Lower leg skin (tissue), 4 donors: Measurements from ENCODE around the gene SPECC1L. TPM values are rescaled to one million over a fixed set of nuclear protein-coding genes. Genes with fewer than 3 reads are reported as not detected.

Experiments used
- DNase-seq, 2 donors: peaks; one replicate each; pipeline ENCODE4 v3.0.0-alpha.2; 2019; ENCODE audit warnings: low spot score in 2 of 2
- H3K4me3 ChIP-seq: fragments of 200-600 bp; sonication (generic); 2 replicates; pipeline ENCODE4 v1.5.1; 2017; ENCODE audit warnings: mild to moderate bottlenecking, low read depth; ENCODE audit not compliant: poor library complexity, severe bottlenecking
- CTCF ChIP-seq, 3 donors: fragments of 450-650 bp; IDR thresholded peaks; one replicate each; pipeline ENCODE4 v1.5.1; 2016; ENCODE audit warnings: antibody characterized with exemption in 3 of 3, mild to moderate bottlenecking in 3 of 3, moderate library complexity in 2 of 3
- POLR2A ChIP-seq, 2 donors: fragments of 450-650 bp; IDR thresholded peaks; one replicate each; pipeline ENCODE4 v1.6.1; 2016 to 2017; ENCODE audit warnings: antibody characterized with exemption in 2 of 2, mild to moderate bottlenecking in 1 of 2, moderate library complexity in 1 of 2
- WGBS, 2 donors: methylation state at CpG; one replicate each; pipeline ENCODE4 v1.1.5; 2018; 5-methylcytosine and 5-hydroxymethylcytosine counted together
- intact Hi-C: fragments of 100-400 bp; cut with DNase I; formaldehyde crosslinking; loops from one replicate; pipeline ENCODE4 v1.15.0; 2023; ENCODE audit warnings: low total_unique reads
- total RNA-seq, 4 donors: library from RNA; depleted of rRNA; stranded (reverse); fragments of >200 nt; gene quantifications; one replicate each; pipeline ENCODE4 v1.1.0, GENCODE V29; 2016

Gene SPECC1L
- total RNA-seq, 4 donors from 2014 or later, result 17.6 to 30.6 (median 23.3) TPM

GRCh38 chr22:24326266-24326665, 55.6 kb downstream of the SPECC1L start:
- 82 to 88% methylated on average over 4 of the region's 4 CpGs for WGBS, 2 donors
- intact Hi-C loops, result no loop called here
- no peak overlapping the region for H3K4me3 ChIP-seq
- no peak for TF ChIP-seq POLR2A (IDR thresholded peaks at IDR 0.05)
- no peak for TF ChIP-seq CTCF (IDR thresholded peaks at IDR 0.05)
- DNase-seq, result no peak

GRCh38 chr22:24327832-24328231, 57.2 kb downstream of the SPECC1L start:
- WGBS, 2 donors, result 90 to 92% methylated on average over 5 of the region's 5 CpGs
- no peak for DNase-seq
- no peak overlapping the region for H3K4me3 ChIP-seq
- TF ChIP-seq POLR2A (IDR thresholded peaks at IDR 0.05) (no peak), CTCF (IDR thresholded peaks at IDR 0.05) (no peak)
- intact Hi-C loops, result no loop called here

- H3K4me3 ChIP-seq, result no peak overlapping the region
- 52 to 66% methylated on average over 6 of the region's 6 CpGs for WGBS, 2 donors
- intact Hi-C loops, result no loop called here
- TF ChIP-seq CTCF (IDR thresholded peaks at IDR 0.05) (no peak), POLR2A (IDR thresholded peaks at IDR 0.05) (no peak)
- DNase-seq, result no peak
These were observed 58.8 kb downstream of the SPECC1L start for GRCh38 chr22:24329453-24329852.

- no peak overlapping the region for H3K4me3 ChIP-seq
- no peak for DNase-seq
- intact Hi-C loops, result no loop called here
- TF ChIP-seq CTCF (IDR thresholded peaks at IDR 0.05), result no peak
- no peak for TF ChIP-seq POLR2A (IDR thresholded peaks at IDR 0.05)
- WGBS, 2 donors, result 0 to 38% methylated on average over 1 of the region's 1 CpG
These were observed 60.0 kb downstream of the SPECC1L start for GRCh38 chr22:24330636-24331035.

- 78 to 85% methylated on average over 3 of the region's 3 CpGs for WGBS, 2 donors
- DNase-seq, result no peak
- no peak overlapping the region for H3K4me3 ChIP-seq
- no peak for TF ChIP-seq POLR2A (IDR thresholded peaks at IDR 0.05)
- TF ChIP-seq CTCF (IDR thresholded peaks at IDR 0.05), result no peak
- intact Hi-C loops, result no loop called here
These were observed 61.1 kb downstream of the SPECC1L start for GRCh38 chr22:24331468-24332440.
